ENCODE measurements around the gene ARSA. TPM values are rescaled to one million over a fixed set of nuclear protein-coding genes. Genes with fewer than 3 reads are reported as not detected.

The ARSA gene
- total RNA-seq, 6 donors from 2014 or later: 29.8 to 99.0 (median 59.2) TPM

GRCh38 chr22:50577697-50577986 is 50.3 kb downstream of the ARSA start:
- Histone ChIP-seq H3K4me1 (peaks cover 17 to 31% (median 20%) of the 10 kb centered on the region in 4 donors), H3K36me3 (peaks cover 0 to 15% (median 10%) of the 10 kb centered on the region in 4 donors), H3K27me3 (no peaks in the 10 kb centered on the region), H3K4me3 (no peak overlapping the region), H3K9me3 (no peaks in the 10 kb centered on the region), H3K27ac (no peak overlapping the region)
- ATAC-seq (ENCODE audit: low FRiP score in 2 of 2) (no peak), DNase-seq (no peak)
- no peak for TF ChIP-seq EP300 (IDR thresholded peaks at IDR 0.05)
- no peak for TF ChIP-seq CTCF (IDR thresholded peaks at IDR 0.05)
- TF ChIP-seq POLR2A (IDR thresholded peaks at IDR 0.05): no peak
- no peak for TF ChIP-seq POLR2AphosphoS5 (IDR thresholded peaks at IDR 0.05)
- 55 to 100% methylated on average over 3 to 10 of the region's 23 CpGs for whole genome bisulfite sequencing, 2 donors

DNA sequence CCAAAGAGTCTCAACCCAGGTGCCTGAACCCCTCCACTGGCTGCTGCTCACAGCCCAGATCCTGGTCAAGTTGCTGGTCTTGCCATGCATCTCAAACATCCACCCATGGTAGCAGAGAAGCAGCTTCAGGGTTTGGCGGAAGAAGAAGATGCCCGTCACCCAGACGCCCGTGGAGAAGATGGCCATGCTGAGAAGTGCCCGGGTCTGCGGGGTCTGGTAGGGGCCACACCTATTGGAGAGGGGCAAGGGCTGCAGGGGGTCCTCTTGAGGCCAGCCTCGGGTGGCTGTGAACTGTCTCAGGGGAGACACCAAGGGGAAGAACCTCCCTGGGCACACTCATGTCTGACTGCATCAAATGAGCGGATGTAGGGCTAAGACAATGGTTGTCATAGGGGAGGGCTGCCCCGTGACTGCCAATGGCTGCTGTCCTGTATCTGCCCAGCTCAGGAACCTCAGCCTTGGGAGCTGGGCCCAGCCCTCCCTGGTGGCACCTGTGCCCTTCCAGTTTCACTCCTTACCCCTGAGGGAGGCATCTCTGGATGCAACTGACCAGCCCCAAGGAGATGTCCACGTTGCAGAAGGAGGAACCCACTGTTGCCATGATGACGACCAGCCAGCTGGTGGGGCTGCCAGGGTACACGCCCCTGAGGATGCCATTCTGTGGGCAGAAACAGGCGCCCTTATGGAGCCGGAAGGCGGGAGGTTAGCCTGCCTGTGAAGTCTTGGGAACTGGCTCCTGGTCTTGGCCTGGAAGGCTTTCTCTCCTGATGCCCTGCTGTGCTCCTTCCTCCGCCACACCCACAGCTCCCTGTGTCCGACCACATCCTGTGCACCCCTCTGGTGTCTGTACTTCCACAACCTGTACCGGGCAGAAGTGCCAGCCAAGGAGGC is 50.9 kb downstream of the ARSA start:
- DNase-seq (no peak), ATAC-seq (ENCODE audit: low FRiP score in 2 of 2) (no peak)
- H3K27ac ChIP-seq: no peak overlapping the region
- H3K4me3 ChIP-seq: no peak overlapping the region
- no peaks in the 10 kb centered on the region for H3K27me3 ChIP-seq
- peaks cover 16 to 29% (median 20%) of the 10 kb centered on the region in 4 donors for H3K4me1 ChIP-seq
- TF ChIP-seq CTCF (IDR thresholded peaks at IDR 0.05): no peak
- no peak for TF ChIP-seq POLR2AphosphoS5 (IDR thresholded peaks at IDR 0.05)
- TF ChIP-seq POLR2A (IDR thresholded peaks at IDR 0.05): no peak
- no peak for TF ChIP-seq EP300 (IDR thresholded peaks at IDR 0.05)
- peaks cover 0 to 16% (median 10%) of the 10 kb centered on the region in 4 donors for H3K36me3 ChIP-seq
- H3K9me3 ChIP-seq: no peaks in the 10 kb centered on the region
- 80 to 90% methylated on average over 11 to 18 of the region's 18 CpGs for WGBS, 2 donors

DNA sequence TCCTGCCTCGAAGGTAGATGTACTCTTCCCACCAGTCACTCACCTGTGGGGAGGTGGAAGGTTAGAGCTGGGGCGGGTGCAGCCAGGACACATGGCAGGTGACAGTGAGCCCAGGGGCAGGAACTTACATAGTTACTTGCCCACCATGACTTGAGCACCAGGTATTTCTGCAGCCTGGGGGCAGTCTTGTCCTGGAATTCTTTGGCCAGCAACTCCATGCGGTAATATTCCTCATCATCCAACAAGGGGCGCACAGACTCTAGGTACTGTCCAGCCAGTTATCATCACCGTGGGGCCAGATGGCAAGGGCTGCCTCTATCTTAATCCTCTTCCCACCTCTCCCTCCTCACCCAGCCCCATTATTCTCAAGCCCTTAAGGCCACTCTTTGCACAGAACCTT is 51.9 kb downstream of the ARSA start:
- Histone ChIP-seq H3K36me3 (peaks cover 0 to 21% (median 13%) of the 10 kb centered on the region in 4 donors), H3K9me3 (no peaks in the 10 kb centered on the region), H3K27ac (no peak overlapping the region), H3K4me3 (no peak overlapping the region), H3K4me1 (peaks cover 8 to 19% (median 11%) of the 10 kb centered on the region in 4 donors), H3K27me3 (no peaks in the 10 kb centered on the region)
- ATAC-seq (ENCODE audit: low FRiP score in 2 of 2) (no peak), DNase-seq (no peak)
- TF ChIP-seq POLR2A (IDR thresholded peaks at IDR 0.05) (no peak), CTCF (IDR thresholded peaks at IDR 0.05) (peak in 1 of 6 experiments; percentile 14)
- 69 to 86% methylated on average over 5 of the region's 5 CpGs for WGBS, 2 donors

- 91 to 92% methylated on average over 8 of the region's 8 CpGs for WGBS, 2 donors
- peaks cover 8 to 15% (median 11%) of the 10 kb centered on the region in 4 donors for H3K4me1 ChIP-seq
- DNase-seq (no peak), ATAC-seq (ENCODE audit: low FRiP score in 2 of 2) (no peak)
- H3K4me3 ChIP-seq: no peak overlapping the region
- no peak overlapping the region for H3K27ac ChIP-seq
- peaks cover 0 to 25% (median 14%) of the 10 kb centered on the region in 4 donors for H3K36me3 ChIP-seq
- no peaks in the 10 kb centered on the region for H3K27me3 ChIP-seq
- no peaks in the 10 kb centered on the region for H3K9me3 ChIP-seq
- TF ChIP-seq POLR2A (IDR thresholded peaks at IDR 0.05) (no peak), CTCF (IDR thresholded peaks at IDR 0.05) (no peak), POLR2AphosphoS5 (IDR thresholded peaks at IDR 0.05) (no peak)
Measured at GRCh38 chr22:50575426-50575941, 52.5 kb downstream of the ARSA start.

Small RNA genes lying within 50 kb of the gene (small RNA-seq; reads per million reads assigned to genes)
- gene RF00019: 0 reads per million in 4 donors

Other genes starting within 250 kb of the ARSA start
- gene SBF1, start 153.1 kb downstream of the ARSA start, total RNA-seq: 100 to 1,000 TPM in 1 of 6 donors, 10 to 100 TPM in 5; 44.6 to 117 (median 75.7) TPM
- 1 to 10 TPM in 4 of 6 donors, under 1 TPM in 2; 0.30 to 3.1 (median 1.6) TPM for gene ADM2, start 146.6 kb downstream of the ARSA start, total RNA-seq
- gene MIOX, start 141.3 kb downstream of the ARSA start, total RNA-seq: not detected
- gene LMF2, start 120.5 kb downstream of the ARSA start, total RNA-seq: 10 to 100 TPM; 36.0 to 87.4 (median 77.4) TPM
- 100 to 1,000 TPM in 1 of 6 donors, 10 to 100 TPM in 5; 55.4 to 104 (median 62.2) TPM for gene NCAPH2, start 119.9 kb downstream of the ARSA start, total RNA-seq
- gene SCO2, start 102.6 kb downstream of the ARSA start, total RNA-seq: 10 to 100 TPM in 2 of 6 donors, 1 to 10 TPM in 3, not detected in 1; 1.7 to 14.0 (median 9.2) TPM
- 100 to 1,000 TPM; 162 to 346 (median 248) TPM for gene TYMP, start 98.1 kb downstream of the ARSA start, total RNA-seq
- 1 to 10 TPM in 2 of 6 donors, under 1 TPM in 2, not detected in 2; 0.39 to 1.5 (median 0.81) TPM for gene KLHDC7B, start 82.3 kb downstream of the ARSA start, total RNA-seq
- gene SYCE3, start 65.2 kb downstream of the ARSA start, total RNA-seq: 1 to 10 TPM in 1 of 6 donors, not detected in 5; 3.4 TPM
- 10 to 100 TPM in 5 of 6 donors, 1 to 10 TPM in 1; 7.3 to 54.5 (median 19.4) TPM for gene CPT1B, start 49.7 kb downstream of the ARSA start, total RNA-seq
- gene CHKB, start 45.3 kb downstream of the ARSA start, total RNA-seq: 100 to 1,000 TPM in 2 of 6 donors, 10 to 100 TPM in 4; 42.7 to 294 (median 87.8) TPM
- 1 to 10 TPM; 1.0 to 5.5 (median 3.4) TPM for gene MAPK8IP2, start 27.4 kb downstream of the ARSA start, total RNA-seq
- 100 to 1,000 TPM in 1 of 6 donors, 10 to 100 TPM in 5; 16.6 to 105 (median 51.1) TPM for gene SHANK3, start 44.7 kb upstream of the ARSA start, total RNA-seq
- gene ACR, start 110.1 kb upstream of the ARSA start, total RNA-seq: 1 to 10 TPM in 4 of 6 donors, under 1 TPM in 2; 0.71 to 3.9 (median 1.5) TPM
- 10 to 100 TPM; 24.9 to 74.4 (median 38.1) TPM for gene RABL2B, start 155.5 kb upstream of the ARSA start, total RNA-seq

All from upper lobe of left lung (tissue), 6 donors.